ENCODE data around the gene RBP2. TPM values are rescaled to one million over a fixed set of nuclear protein-coding genes. Genes with fewer than 3 reads are reported as not detected.

RBP2 gene
- total and polyA plus RNA-seq, 7 donors, result 0.87 to 57.1 (median 6.0) TPM; not detected in 4

GRCh38 chr3:139521816-139522215 lies 45.5 kb upstream of the RBP2 start:
- intact Hi-C loops (cut with DNase I), result no loop called here
- H3K4me1 ChIP-seq, result no peaks in the 10 kb centered on the region
- no peaks in the 10 kb centered on the region for H3K36me3 ChIP-seq
- 66 to 85% methylated on average over 1 of the region's 1 CpG for WGBS, 2 donors
- H3K27me3 ChIP-seq, result no peaks in the 10 kb centered on the region
- H3K9me3 ChIP-seq, result no peaks in the 10 kb centered on the region
- H3K4me3 ChIP-seq, result no peak overlapping the region
- no peak for TF ChIP-seq EP300 (IDR thresholded peaks at IDR 0.05)
- no peak for TF ChIP-seq POLR2A (IDR thresholded peaks at IDR 0.05)
- TF ChIP-seq POLR2AphosphoS5 (IDR thresholded peaks at IDR 0.05), result no peak
- TF ChIP-seq CTCF (IDR thresholded peaks at IDR 0.05), result no peak
- no peak for DNase-seq
- no peak overlapping the region for H3K27ac ChIP-seq

- Histone ChIP-seq H3K36me3 (no peaks in the 10 kb centered on the region), H3K27me3 (no peaks in the 10 kb centered on the region), H3K4me3 (no peak overlapping the region), H3K4me1 (no peaks in the 10 kb centered on the region), H3K27ac (no peak overlapping the region), H3K9me3 (no peaks in the 10 kb centered on the region)
- intact Hi-C loops (cut with DNase I), result no loop called here
- TF ChIP-seq CTCF (IDR thresholded peaks at IDR 0.05), result no peak
- no peak for TF ChIP-seq EP300 (IDR thresholded peaks at IDR 0.05)
- TF ChIP-seq POLR2AphosphoS5 (IDR thresholded peaks at IDR 0.05), result no peak
- TF ChIP-seq POLR2A (IDR thresholded peaks at IDR 0.05), result no peak
- DNase-seq, result no peak
- 90 to 94% methylated on average over 3 of the region's 3 CpGs for WGBS, 2 donors
These were observed 44.8 kb upstream of the RBP2 start for GRCh38 chr3:139521144-139521543.

GRCh38 chr3:139519998-139520737 lies 43.9 kb upstream of the RBP2 start:
- no peak for DNase-seq
- intact Hi-C loops (cut with DNase I), result no loop called here
- WGBS, 2 donors, result 72 to 81% methylated on average over 7 of the region's 7 CpGs
- TF ChIP-seq POLR2AphosphoS5 (IDR thresholded peaks at IDR 0.05) (no peak), POLR2A (IDR thresholded peaks at IDR 0.05) (no peak), EP300 (IDR thresholded peaks at IDR 0.05) (no peak), CTCF (IDR thresholded peaks at IDR 0.05) (no peak)
- Histone ChIP-seq H3K4me1 (no peaks in the 10 kb centered on the region), H3K27ac (no peak overlapping the region), H3K4me3 (no peak overlapping the region), H3K27me3 (no peaks in the 10 kb centered on the region), H3K36me3 (no peaks in the 10 kb centered on the region), H3K9me3 (no peaks in the 10 kb centered on the region)

GRCh38 chr3:139518926-139519842 lies 42.9 kb upstream of the RBP2 start:
- no peak for DNase-seq
- Histone ChIP-seq H3K9me3 (no peaks in the 10 kb centered on the region), H3K4me1 (no peaks in the 10 kb centered on the region), H3K27ac (no peak overlapping the region), H3K27me3 (no peaks in the 10 kb centered on the region), H3K4me3 (no peak overlapping the region), H3K36me3 (no peaks in the 10 kb centered on the region)
- intact Hi-C loops (cut with DNase I), result no loop called here
- TF ChIP-seq POLR2A (IDR thresholded peaks at IDR 0.05), result no peak
- no peak for TF ChIP-seq EP300 (IDR thresholded peaks at IDR 0.05)
- no peak for TF ChIP-seq POLR2AphosphoS5 (IDR thresholded peaks at IDR 0.05)
- TF ChIP-seq CTCF (IDR thresholded peaks at IDR 0.05), result no peak
- 93 to 95% methylated on average over 9 of the region's 9 CpGs for WGBS, 2 donors

Measured in sigmoid colon (tissue), 7 donors.